HG03066 (cell line): ENCODE results near the gene TAOK3.

Experiments used
- ATAC-seq: cut with Tn5 transposase; IDR thresholded peaks from one replicate; pipeline ENCODE4 v1.9.1; 2021; ENCODE audit warnings: low read depth; ENCODE audit not compliant: unreplicated experiment

The TAOK3 gene

GRCh38 chr12:118107011-118107410 is 265.7 kb downstream of the TAOK3 start:
- ATAC-seq = no peak

- no peak for ATAC-seq
These were observed 268.9 kb downstream of the TAOK3 start, which contains the start of gene VSIG10 for GRCh38 chr12:118103601-118104382. Gene VSIG10 (minus strand): TSS chr12:118104011. CDS start chr12:118103671, 340 bp downstream.

- no peak for ATAC-seq
These were observed 269.5 kb downstream of the TAOK3 start for GRCh38 chr12:118103201-118103600.

- ATAC-seq = no peak
These were observed 270.1 kb downstream of the TAOK3 start for GRCh38 chr12:118102609-118103008.

- ATAC-seq = no peak
These were observed 270.6 kb downstream of the TAOK3 start for GRCh38 chr12:118102070-118102469.

GRCh38 chr12:118101051-118101450 is 271.7 kb downstream of the TAOK3 start:
- ATAC-seq = no peak
